ACC112 (cell line): ENCODE measurements around the gene SLITRK3.

Experiments
- H2AFZ ChIP-seq: fragments of 200-600 bp; sonication (generic); one replicate; pipeline ENCODE4 v1.6.0; 2017; ENCODE audit warnings: antibody characterized with exemption, low read length; ENCODE audit not compliant: unreplicated experiment
- H3K27ac ChIP-seq: fragments of 200-600 bp; sonication (generic); 2 replicates; pipeline ENCODE4 v1.5.1; 2014; ENCODE audit warnings: low read depth, mild to moderate bottlenecking, antibody characterized with exemption, low read length, moderate library complexity
- H3K27me3 ChIP-seq: fragments of 200-600 bp; sonication (generic); 2 replicates; pipeline ENCODE4 v1.6.1; 2014; ENCODE audit warnings: mild to moderate bottlenecking, antibody characterized with exemption, low read length, moderate library complexity, mixed read lengths; ENCODE audit not compliant: insufficient read depth
- H3K36me3 ChIP-seq: fragments of 200-600 bp; sonication (generic); 2 replicates; pipeline ENCODE4 v1.6.1; 2016; ENCODE audit warnings: mild to moderate bottlenecking, antibody characterized with exemption, low read length, moderate library complexity, mixed read lengths; ENCODE audit not compliant: insufficient read depth
- H3K4me1 ChIP-seq: fragments of 200-600 bp; sonication (generic); one replicate; pipeline ENCODE4 v1.6.1; 2016; ENCODE audit warnings: low read length, mixed read lengths; ENCODE audit not compliant: insufficient read depth, unreplicated experiment, control insufficient read depth
- H3K4me3 ChIP-seq: fragments of 200-600 bp; sonication (generic); 2 replicates; pipeline ENCODE4 v1.5.1; 2014; ENCODE audit warnings: mild to moderate bottlenecking, low read depth, low read length
- H3K79me2 ChIP-seq: fragments of 200-600 bp; sonication (generic); one replicate; pipeline ENCODE4 v1.6.0; 2016; ENCODE audit warnings: low read length; ENCODE audit not compliant: control insufficient read depth, unreplicated experiment, insufficient read depth

The SLITRK3 gene

GRCh38 chr3:165195640-165196576 lies at the start of gene SLITRK3:
Gene SLITRK3 (minus strand): TSS chr3:165196384. CDS start chr3:165190830, 5,554 bp downstream.
- H2AFZ ChIP-seq = peak within 1 kb of the TSS; percentile 75
- H3K36me3 ChIP-seq = no peaks in the 10 kb centered on the region
- no peaks in the 10 kb centered on the region for H3K79me2 ChIP-seq
- peaks cover 4% of the 10 kb centered on the region for H3K4me1 ChIP-seq
- H3K27ac ChIP-seq = no peak within 1 kb of the TSS
- peaks cover 67% of the 10 kb centered on the region for H3K27me3 ChIP-seq
- peak within 1 kb of the TSS; percentile 72 for H3K4me3 ChIP-seq

GRCh38 chr3:165243597-165243996 lies 47.4 kb upstream of the SLITRK3 start:
- Histone ChIP-seq H3K36me3 (no peaks in the 10 kb centered on the region), H3K79me2 (no peaks in the 10 kb centered on the region), H3K27me3 (0 out of 2 replicates have a peak, but pooled peaks cover 8% of the 10 kb centered on the region), H3K4me3 (no peak overlapping the region), H2AFZ (no peak overlapping the region), H3K27ac (no peak overlapping the region), H3K4me1 (no peaks in the 10 kb centered on the region)

GRCh38 chr3:165233501-165234195 lies 37.5 kb upstream of the SLITRK3 start:
- Histone ChIP-seq H3K27ac (peak overlapping the region; percentile 13; the same call in 1 of the 2 replicates), H3K36me3 (no peaks in the 10 kb centered on the region), H3K79me2 (no peaks in the 10 kb centered on the region), H2AFZ (no peak overlapping the region), H3K4me3 (no peak overlapping the region), H3K27me3 (peaks cover 3% of the 10 kb centered on the region; the same call in 1 of the 2 replicates), H3K4me1 (no peaks in the 10 kb centered on the region)

- Histone ChIP-seq H2AFZ (no peak overlapping the region), H3K36me3 (no peaks in the 10 kb centered on the region), H3K4me3 (no peak overlapping the region), H3K27ac (no peak overlapping the region), H3K4me1 (no peaks in the 10 kb centered on the region), H3K27me3 (peaks cover 10% of the 10 kb centered on the region), H3K79me2 (no peaks in the 10 kb centered on the region)
These were observed 29.4 kb upstream of the SLITRK3 start for GRCh38 chr3:165225604-165226003.

- no peak overlapping the region for H3K27ac ChIP-seq
- H3K36me3 ChIP-seq = no peaks in the 10 kb centered on the region
- no peaks in the 10 kb centered on the region for H3K79me2 ChIP-seq
- no peak overlapping the region for H2AFZ ChIP-seq
- no peaks in the 10 kb centered on the region for H3K4me1 ChIP-seq
- H3K4me3 ChIP-seq = no peak overlapping the region
- peaks cover 19% of the 10 kb centered on the region for H3K27me3 ChIP-seq
These were observed 21.6 kb upstream of the SLITRK3 start for GRCh38 chr3:165217739-165218138.

GRCh38 chr3:165212580-165212979 lies 16.4 kb upstream of the SLITRK3 start:
- H3K27me3 ChIP-seq = peaks cover 4% of the 10 kb centered on the region; the same call in 1 of the 2 replicates
- H2AFZ ChIP-seq = no peak overlapping the region
- H3K4me3 ChIP-seq = no peak overlapping the region
- H3K79me2 ChIP-seq = no peaks in the 10 kb centered on the region
- H3K36me3 ChIP-seq = no peaks in the 10 kb centered on the region
- H3K27ac ChIP-seq = no peak overlapping the region
- no peaks in the 10 kb centered on the region for H3K4me1 ChIP-seq

GRCh38 chr3:165211721-165212120 lies 15.5 kb upstream of the SLITRK3 start:
- Histone ChIP-seq H3K36me3 (no peaks in the 10 kb centered on the region), H3K27ac (no peak overlapping the region), H3K4me3 (no peak overlapping the region), H2AFZ (no peak overlapping the region), H3K79me2 (no peaks in the 10 kb centered on the region), H3K27me3 (no peaks in the 10 kb centered on the region; the same call in 1 of the 2 replicates), H3K4me1 (no peaks in the 10 kb centered on the region)

GRCh38 chr3:165210727-165211126 lies 14.5 kb upstream of the SLITRK3 start:
- Histone ChIP-seq H3K79me2 (no peaks in the 10 kb centered on the region), H2AFZ (no peak overlapping the region), H3K27ac (no peak overlapping the region), H3K27me3 (no peaks in the 10 kb centered on the region), H3K4me1 (no peaks in the 10 kb centered on the region), H3K36me3 (no peaks in the 10 kb centered on the region), H3K4me3 (no peak overlapping the region)

GRCh38 chr3:165210132-165210531 lies 13.9 kb upstream of the SLITRK3 start:
- H3K4me1 ChIP-seq = no peaks in the 10 kb centered on the region
- H2AFZ ChIP-seq = no peak overlapping the region
- H3K27ac ChIP-seq = no peak overlapping the region
- H3K36me3 ChIP-seq = no peaks in the 10 kb centered on the region
- no peaks in the 10 kb centered on the region for H3K79me2 ChIP-seq
- no peak overlapping the region for H3K4me3 ChIP-seq
- no peaks in the 10 kb centered on the region for H3K27me3 ChIP-seq

GRCh38 chr3:165206454-165207266 lies 10.5 kb upstream of the SLITRK3 start:
- Histone ChIP-seq H2AFZ (peak overlapping the region; percentile 97), H3K27ac (no peak overlapping the region), H3K27me3 (no peaks in the 10 kb centered on the region), H3K79me2 (no peaks in the 10 kb centered on the region), H3K4me1 (no peaks in the 10 kb centered on the region), H3K4me3 (peak overlapping the region; percentile 83), H3K36me3 (no peaks in the 10 kb centered on the region)
